NCI-H446 (cell line): ENCODE measurements around the gene ANK2.
A peak's percentile ranks its signal among the peaks of the same experiment; 100 is the strongest.

Experiments used
- DNase-seq, 2 experiments: peaks; one replicate each; lab custom pipeline; 2025; lab: John Stamatoyannopoulos, UW

Gene ANK2

GRCh38 chr4:113344100-113344499 is 294.6 kb downstream of the ANK2 start:
- no peak for DNase-seq

- DNase-seq: no peak
Observed at GRCh38 chr4:113347245-113347644, 297.8 kb downstream of the ANK2 start.

- DNase-seq: no peak
Observed at GRCh38 chr4:113349430-113349829, 300.0 kb downstream of the ANK2 start.

GRCh38 chr4:113350576-113350975 is 301.1 kb downstream of the ANK2 start:
- no peak for DNase-seq

GRCh38 chr4:113355550-113356371 is 306.3 kb downstream of the ANK2 start:
- DNase-seq: peak in 1 of 2 experiments; percentile 35

GRCh38 chr4:113356453-113356852 is 307.0 kb downstream of the ANK2 start:
- DNase-seq: no peak

GRCh38 chr4:113358784-113359183 is 309.3 kb downstream of the ANK2 start:
- no peak for DNase-seq

GRCh38 chr4:113365377-113365776 is 315.9 kb downstream of the ANK2 start:
- DNase-seq: no peak

- DNase-seq: no peak
Observed at GRCh38 chr4:113368056-113368455, 318.6 kb downstream of the ANK2 start.

- no peak for DNase-seq
Observed at GRCh38 chr4:113371111-113371510, 321.7 kb downstream of the ANK2 start.

- DNase-seq: no peak
Observed at GRCh38 chr4:113375964-113376666, 326.7 kb downstream of the ANK2 start.

GRCh38 chr4:113378836-113379235 is 329.4 kb downstream of the ANK2 start:
- DNase-seq: no peak

GRCh38 chr4:113382704-113383103 is 333.3 kb downstream of the ANK2 start:
- no peak for DNase-seq

- peak; percentile 20 to 64 for DNase-seq
Observed at GRCh38 chr4:113383111-113383785, 333.8 kb downstream of the ANK2 start.

- DNase-seq: no peak
Observed at GRCh38 chr4:113384600-113384999, 335.1 kb downstream of the ANK2 start.

GRCh38 chr4:113385281-113385899 is 335.9 kb downstream of the ANK2 start:
- DNase-seq: peak in 1 of 2 experiments; percentile 12

- DNase-seq: no peak
Observed at GRCh38 chr4:113389160-113389559, 339.7 kb downstream of the ANK2 start.

- DNase-seq: no peak
Observed at GRCh38 chr4:113390850-113391249, 341.4 kb downstream of the ANK2 start.

GRCh38 chr4:113394108-113394729 is 344.8 kb downstream of the ANK2 start:
- no peak for DNase-seq

GRCh38 chr4:113394730-113395530 is 345.5 kb downstream of the ANK2 start:
- peak; percentile 74 to 92 for DNase-seq

GRCh38 chr4:113397114-113397701 is 347.8 kb downstream of the ANK2 start:
- no peak for DNase-seq
